Measurements from ENCODE around the gene LAMA5.
A peak's percentile ranks its signal among the peaks of the same experiment; 100 is the strongest.

The LAMA5 gene

DNA sequence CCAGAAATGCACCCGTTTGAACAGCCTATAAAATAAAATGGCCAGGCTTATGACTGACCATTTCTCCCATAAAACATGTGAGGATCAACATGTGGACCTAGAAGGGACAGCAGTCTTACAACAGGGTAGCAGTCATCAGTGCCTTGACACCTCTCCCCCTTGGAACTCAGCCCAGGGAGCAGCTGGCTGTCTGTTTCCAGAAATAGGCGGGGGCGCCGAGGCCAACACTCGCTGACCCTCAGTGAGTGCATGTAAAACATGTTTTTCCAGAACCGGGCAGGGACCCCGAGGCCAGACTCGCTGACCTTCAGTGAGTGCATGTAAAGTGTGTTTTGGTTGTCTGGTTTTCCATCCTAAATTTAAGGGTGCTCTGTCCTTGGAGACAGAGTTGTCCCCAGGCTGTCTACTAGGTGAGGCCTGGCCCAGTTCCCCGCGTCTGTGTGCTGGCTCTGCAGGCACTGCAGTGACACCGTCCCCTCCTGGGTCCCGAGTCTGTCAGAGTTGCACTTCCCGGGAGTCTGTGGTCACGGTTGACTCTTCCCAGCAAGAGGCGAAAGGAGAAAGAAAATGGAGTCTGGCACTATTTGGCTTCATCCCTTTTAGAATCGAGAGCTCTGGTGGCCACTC lies 84.1 kb downstream of the LAMA5 start:
- no peak for DNase-seq

DNA sequence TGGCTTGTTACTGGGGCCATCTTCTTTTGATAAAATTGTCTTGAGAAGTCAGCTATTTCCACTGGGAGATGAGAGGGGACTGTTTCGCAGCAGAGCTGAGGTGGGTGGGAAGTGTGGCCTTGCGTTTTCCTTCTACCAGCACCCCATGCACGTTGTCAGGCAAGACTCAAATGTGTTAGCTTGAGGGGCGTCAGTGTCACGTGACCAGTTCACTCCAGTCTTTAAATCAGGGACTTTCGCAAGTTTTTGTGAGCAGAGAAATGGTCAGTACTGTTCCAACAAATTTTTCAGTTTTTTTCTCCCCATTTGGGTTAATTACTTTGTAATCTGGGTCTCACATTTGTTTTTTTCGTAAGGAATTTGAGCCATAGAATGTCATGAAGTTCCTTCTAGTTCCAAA lies 85.0 kb downstream of the LAMA5 start:
- DNase-seq, result no peak

DNA sequence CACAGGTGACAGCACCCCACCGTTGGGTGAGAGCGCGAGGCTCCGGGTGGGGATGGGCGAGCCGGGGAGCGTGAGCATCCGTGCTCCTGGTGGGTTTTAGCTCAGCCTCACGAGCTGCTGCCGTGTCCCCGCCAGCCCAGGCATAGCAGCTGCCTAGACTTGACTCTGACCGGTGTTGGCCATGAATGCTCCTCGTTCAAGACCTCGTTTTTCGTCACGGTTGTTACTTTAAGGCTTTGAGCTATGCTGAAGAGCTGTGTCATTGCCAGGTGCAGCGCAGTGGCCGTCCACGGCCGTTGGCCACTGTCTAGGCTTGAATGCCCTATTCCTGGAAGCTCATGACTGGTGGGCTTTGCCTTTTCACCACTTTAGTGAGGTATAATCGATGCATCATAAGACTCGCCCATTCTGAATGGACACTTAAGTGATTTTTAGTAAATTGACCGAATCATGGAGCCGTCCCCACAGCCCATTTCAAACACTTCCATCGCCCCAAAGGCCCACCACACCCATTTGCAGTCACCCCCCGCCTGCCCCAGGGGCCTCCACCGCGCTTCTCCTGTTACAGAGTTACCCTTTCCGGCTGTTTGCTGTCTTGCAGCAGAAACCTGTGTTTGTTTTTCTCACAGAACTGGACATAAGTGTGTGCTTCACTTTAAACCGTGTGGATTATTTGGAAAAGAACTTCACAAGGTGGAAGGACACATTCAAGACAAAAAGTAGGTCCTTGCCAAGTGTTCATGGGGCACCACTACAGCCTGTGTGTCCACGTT lies 85.8 kb downstream of the LAMA5 start:
- DNase-seq, result no peak

DNA sequence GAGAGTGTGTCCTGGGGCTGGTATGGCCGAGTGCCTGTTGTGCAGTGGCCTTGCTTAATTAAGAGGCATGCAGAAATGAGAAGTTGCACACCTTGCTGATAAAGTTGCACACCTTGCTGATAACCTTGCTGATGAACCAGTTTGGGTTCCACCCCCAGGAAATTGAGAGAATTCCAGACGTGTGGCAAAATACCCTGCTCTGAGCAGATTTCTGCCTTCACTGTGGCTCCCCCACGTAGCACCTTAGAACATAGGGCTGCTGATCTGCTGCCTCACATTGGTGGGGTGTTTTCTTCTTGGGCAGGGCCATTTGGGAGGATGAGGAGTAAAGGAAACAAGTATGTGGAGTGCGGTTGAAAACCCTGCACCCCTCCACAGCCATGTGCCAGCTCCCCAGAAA lies 86.8 kb downstream of the LAMA5 start:
- DNase-seq, result no peak

DNA sequence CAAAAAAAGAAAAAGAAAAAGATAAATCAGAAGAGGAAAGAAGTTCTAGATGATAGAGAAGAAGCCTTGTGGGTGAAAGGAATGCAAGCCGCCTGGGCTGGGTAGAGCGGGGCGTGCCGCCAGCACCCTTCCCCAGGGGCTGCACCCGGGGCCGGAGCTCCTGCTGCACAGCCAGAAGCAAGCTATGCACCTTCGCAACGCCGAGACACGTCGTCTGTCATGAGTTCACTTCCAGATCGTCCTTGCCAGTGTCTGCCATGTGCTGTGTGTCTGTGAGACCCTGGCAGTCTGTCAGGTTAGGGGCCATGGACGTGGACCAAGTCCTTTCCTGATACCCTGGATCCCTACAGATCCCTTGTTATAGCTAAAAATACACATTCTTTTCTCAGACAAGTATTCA lies 89.9 kb downstream of the LAMA5 start:
- no peak for DNase-seq

DNA sequence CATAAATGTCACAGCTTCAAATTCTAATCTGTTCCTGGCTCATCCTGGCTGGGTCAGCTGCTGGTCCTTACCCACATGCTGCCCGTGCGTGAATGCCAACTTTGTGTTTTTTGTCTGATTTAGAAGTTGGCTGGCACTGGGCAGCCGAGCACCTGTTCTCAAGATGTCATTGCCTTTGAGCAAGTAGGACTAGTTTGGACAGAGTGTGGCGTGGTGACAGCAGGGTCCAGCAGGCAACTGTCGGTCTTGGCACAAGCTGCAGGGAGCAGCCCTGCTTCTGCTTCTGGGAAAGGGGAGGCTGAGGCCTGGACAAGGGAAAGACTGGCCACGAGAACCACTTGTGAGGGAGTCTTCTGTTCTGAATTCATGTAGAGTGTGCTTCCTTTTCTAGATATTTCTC lies 90.7 kb downstream of the LAMA5 start:
- DNase-seq, result no peak

DNA sequence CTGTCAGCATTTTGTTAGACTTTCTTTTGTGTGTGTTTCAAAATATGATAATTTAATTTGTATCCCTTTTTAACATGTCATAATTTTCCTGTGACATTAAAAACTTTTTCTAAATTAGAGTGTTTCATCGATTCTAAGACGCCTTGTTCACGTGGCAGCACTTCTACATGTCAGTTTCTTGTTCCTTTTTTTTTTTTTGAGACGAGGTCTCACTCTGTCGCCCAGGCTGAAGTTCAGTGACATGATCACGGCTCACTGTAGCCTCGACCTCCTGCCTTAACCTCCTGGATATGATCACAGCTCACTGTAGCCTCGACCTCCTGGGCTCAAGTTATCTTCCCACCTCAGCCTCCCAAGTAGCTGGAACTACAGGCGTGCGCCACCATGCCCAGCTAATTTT lies 91.9 kb downstream of the LAMA5 start:
- no peak for DNase-seq

DNA sequence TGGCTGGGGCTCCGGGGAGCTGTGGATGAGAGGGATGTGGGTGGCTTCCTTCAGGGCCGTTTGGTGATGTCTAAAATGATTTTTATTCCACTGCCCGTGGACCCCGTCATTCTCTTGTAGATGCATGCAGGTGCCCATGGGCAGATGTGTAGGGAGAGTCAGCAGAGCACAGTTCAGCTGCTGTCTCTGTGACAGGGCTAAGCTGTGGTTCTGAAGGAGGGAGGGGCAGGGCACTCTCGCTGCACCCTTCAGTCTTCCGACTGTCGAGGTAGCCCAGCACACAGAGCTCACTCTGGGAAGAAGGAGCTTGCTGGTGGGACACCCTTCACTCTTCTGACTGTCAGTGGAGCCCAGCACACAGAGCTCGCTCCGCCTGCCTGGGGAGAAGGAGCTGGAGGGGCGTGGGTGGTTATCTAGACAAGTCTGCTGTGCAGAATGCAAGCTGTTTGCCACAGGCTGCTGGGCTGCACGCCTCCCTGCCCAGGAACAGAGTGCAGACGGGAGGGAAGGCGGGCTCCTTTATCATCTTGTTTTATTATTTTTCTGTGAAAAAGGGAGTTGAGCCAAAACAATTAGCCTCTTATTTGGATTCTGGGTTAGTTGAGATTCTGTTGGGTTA lies 92.7 kb downstream of the LAMA5 start:
- DNase-seq, result no peak

DNA sequence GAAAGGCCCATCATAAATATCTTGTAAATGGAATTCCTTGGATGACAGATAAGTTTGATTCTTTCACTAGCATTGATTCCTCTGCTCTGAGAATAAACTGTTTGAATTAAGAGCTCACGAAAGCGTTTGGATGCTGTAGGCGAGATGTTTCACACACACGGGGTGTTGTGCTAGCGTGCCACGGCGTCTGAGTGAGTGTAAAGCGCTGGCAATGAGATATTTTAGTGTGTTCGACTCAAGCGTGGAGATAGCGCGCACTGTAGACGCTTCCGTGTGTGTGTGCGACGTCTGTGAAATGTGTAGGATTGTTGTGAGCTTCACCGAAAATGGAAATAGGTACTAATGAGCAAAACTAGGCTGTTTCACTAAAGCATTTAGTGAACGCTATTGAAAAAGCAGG lies 93.7 kb downstream of the LAMA5 start:
- no peak for DNase-seq

DNA sequence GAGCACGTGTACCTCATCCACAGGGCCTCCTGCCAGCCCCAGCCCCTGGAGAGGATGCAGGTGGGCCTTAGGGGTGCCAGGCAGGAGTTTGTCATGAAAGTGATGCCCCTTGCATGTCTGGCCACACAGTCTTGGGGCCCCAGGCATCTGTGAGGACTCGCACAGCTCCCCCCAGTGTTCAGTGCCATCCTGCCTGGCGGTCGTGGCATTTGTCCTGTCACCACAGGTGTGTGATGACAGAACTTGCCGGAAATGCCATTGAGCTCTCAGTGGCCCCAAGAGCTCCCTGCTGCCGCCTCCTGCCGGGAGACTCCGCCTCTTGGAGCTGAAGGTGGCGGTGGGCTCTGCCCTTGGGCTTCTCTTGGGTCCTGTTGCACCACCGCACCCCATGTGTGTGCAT lies 94.9 kb downstream of the LAMA5 start:
- no peak for DNase-seq

DNA sequence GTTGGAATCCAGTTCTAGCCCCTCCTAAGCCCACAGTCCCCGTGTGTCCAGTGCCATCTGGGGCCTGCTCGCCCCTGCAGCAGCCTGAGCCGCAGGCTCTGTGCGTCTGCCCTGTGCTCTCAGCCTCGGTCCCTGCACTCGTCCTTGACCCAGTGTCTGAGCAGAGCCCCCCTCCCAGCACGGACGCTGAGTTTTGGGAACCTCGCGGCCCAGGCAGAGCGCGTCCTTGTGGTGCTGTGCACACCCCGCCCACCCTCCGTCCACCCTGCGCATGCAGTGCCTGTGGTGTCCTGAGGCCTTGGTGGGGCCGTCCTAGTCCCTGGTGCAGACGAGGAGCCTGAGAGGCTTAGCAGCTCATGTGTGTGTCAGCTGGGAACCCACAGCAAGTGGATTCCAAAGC lies 97.2 kb downstream of the LAMA5 start:
- no peak for DNase-seq

DNA sequence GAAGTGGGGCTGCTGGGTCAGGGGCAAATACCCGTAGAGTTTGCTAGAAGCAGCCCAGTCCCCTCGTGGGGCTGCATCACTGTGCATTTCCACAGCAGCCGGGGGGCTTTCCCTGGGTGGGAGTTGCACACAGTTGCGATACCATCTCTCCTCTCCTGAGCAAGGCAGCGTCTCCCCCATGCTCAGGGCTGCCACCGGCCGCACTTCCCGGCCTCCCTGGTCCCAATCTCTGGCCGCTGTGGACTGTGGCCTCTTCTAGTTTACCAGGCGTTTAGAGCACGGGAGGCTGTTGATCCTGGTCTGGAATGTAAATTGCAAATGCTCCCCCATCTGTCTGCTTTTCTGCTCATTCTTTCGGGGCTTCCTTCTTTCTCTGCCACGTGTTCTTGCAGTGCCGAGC lies 97.7 kb downstream of the LAMA5 start:
- DNase-seq, result no peak

DNA sequence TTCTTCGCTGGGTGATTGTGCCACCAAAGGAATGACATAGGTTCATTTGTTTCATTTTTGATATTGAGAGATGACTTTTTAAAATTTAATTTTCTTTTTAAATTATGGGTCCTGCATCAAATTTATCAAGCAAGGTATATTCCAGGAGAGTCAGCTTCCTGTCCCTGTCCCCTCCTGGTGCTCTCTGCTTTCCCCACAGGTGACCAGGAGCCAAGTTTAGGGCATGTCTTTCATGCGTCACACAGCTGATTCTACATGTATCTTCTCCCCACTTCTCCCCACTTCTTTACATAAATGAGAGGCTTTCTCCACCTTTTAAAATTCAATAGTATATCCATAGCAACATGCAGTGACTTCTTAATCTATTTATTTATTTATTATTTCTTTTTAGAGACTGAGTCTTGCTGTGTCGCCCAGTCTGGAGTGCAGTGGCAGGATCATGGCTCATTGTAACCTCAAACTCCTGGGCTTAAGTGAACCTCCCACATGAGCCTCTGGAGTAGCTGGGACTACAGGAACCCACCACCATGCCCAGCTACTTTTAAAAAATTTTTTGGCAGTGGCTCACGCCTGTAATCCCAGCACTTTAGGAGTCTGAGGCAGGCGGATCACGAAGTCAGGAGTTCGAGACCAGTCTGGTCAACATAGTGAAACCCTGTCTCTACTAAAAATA lies 98.7 kb downstream of the LAMA5 start:
- DNase-seq, result no peak

DNA sequence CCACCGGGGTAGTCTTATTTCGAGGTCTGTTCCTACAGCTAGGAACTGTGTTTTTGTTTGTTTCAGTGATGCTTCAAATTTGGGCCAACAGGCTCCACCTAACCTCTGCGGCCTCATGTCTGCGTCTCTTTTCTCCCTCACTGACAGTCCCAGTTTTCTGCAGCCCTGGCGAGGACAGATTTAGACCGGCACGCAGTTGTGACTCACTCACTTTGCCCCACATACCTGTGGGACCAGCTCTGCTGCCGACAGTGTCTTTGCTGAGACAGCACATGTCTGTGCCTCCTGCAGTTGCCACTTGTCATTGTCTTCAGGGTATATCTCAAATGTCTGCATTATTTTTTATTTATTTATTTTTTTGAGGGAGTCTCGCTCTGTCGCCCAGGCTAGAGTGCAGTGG lies 99.6 kb downstream of the LAMA5 start:
- DNase-seq, result no peak

DNA sequence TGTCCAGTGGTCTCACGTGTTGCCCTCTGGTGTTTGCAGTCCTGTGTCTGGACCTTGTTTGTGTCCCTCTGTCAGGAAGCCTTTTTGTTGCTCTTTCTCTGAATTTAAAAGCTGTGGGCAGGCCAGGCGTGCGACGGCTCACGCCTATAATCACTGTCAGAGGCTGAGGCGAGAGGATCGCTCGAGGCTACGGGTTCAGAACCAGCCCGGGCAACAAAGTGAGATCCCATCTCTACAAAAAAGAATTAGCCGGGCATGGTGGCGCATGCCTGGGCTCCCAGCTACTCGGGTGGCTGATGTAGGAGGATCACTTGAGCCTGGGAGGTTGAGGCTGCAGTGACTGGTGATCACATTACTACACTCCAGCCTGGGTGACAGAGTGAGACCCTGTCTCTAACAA lies 100.3 kb downstream of the LAMA5 start:
- DNase-seq, result no peak

DNA sequence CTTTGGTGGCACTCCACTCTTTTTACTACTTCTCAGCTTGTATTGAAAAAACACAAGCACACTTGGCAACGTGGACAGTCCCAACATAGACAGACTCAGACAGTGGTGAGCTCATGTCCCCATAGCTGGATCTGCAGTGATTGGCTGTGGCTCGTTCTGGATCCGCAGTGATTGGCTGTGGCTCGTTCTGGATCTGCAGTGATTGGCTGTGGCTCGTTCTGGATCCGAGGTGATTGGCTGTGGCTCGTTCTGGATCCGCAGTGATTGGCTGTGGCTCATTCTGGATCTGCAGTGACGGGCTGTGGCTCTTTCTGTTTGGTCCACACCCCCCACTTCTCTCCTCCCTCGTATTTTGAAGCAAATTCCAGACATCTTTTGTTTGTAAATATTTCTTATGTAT lies 100.8 kb downstream of the LAMA5 start:
- peak; percentile 11 for DNase-seq

DNA sequence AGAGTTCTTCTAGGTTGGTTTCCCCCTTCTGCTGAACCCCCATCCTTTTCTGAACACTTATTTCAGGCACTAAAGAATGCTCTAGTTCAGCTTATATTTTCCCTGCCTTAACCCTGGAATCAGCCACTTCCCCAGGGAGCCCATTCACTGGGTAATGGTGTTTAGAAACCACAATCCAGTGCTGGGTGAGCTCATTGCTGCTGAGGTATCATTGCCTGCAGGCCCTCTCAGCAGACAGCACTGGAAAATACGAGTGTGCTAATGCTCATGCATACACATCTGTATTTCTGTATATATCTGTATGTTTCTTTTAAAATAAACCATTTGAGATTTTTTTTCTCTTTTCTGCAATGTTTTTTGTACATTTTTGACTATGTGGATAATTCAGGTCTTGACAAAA lies 101.7 kb downstream of the LAMA5 start:
- no peak for DNase-seq

DNA sequence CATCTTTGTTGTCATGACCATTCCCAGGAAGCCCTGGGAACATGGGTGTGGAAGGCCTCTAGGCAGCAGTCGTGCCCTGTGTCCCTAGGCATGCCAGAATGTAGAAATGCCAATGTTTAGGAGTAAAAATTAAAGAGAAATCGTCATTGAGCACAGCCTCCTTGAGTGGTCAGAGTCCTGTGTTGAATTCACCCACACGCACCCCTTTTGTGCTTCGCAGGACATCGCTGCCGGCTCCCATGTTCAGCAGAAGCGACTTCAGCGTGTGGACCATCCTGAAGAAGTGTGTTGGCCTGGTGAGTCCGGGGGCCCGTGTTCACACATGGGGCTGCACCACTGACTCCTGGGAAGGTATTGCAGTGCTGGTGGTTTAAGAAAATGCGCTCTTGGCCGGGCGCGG lies 103.7 kb downstream of the LAMA5 start:
- DNase-seq, result no peak

DNA sequence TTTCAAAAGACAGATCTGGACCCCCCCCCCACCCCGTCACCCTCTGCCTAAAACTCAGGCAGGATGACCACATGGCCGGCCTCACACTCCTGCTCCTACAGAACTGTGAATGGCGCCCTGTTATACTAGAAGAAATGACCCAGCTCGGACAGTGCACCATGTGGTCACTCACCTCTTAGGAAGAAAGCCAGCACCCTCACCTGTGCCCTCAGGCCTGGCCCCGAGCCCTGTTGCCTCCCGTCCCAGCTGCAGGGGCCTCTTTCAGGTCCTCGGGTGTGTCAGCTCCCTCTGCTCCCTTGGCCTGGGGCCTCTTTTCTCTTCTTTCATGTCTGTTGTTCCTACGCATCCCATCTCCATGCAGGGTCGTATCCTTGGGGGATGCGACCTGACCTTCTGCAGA lies 105.0 kb downstream of the LAMA5 start:
- DNase-seq, result no peak

DNA sequence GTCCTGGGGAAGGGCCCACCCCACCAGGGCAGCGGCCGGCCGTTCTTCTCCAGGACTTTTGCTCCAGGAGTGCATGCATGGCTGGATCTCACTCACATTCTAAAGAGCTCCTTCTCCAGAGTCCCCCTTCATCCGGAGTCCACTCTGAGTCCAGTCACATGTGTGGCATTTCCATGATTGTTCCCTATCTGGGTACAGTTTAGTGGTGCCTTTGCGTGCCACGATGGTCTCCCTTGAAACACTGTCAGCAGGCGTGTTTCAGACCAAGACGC lies 107.9 kb downstream of the LAMA5 start:
- DNase-seq, result no peak
